HG03378 (cell line): Measurements from ENCODE around the gene BMPR1A.

Experiments
- ATAC-seq: cut with Tn5 transposase; IDR thresholded peaks from one replicate; pipeline ENCODE4 v1.9.1; 2021; ENCODE audit warnings: mild to moderate bottlenecking, moderate library complexity; ENCODE audit not compliant: unreplicated experiment

Gene BMPR1A

DNA sequence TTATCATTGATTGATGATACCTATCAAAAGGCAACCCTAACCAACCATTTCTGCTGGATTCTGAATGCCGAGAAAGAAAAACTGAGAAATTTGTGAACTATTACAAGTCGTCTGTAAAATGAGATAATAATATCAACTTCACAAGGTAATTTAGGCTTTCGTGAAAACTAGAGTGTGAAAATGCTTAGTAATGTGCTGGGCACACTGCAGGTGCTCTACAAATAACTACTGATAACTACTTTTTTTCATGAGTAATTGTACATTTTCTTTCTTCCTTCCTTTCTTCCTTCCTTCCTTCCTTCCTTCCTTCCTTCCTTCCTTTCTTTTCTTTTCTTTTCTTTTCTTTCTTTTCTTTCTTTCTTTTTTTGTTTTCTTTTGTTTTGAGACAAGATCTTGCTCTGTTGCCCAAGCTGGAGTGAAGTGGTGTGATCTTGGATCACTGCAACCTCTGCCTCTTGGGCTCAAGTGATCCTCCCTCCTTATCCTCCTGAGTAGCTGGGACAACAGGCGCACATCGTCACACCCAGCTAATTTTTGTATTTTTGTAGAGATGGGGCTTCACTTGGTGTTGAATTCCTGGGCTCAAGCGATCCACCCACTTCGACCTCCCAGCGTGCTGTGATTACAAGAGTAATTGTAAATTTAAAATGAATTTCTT is 42.9 kb downstream of the BMPR1A start:
- no peak for ATAC-seq

DNA sequence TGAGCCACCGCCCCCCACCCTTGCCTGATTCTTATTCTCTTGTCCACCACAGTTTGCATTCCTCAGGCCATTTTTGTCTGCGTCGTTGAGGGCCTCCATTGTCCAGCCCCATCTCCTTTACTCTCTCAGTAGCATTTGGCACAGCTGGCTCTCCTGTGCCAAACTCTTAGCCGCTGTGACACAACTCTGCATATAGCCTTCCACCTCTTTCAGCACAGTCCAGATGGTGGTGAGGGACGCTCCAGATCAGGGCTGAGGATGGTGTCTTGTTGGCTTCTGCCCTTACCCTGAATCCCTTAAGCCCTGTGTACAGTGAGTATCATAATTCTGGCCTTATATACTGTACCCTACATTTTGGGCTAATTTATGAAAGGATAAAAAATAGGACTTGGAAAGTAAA is 45.6 kb downstream of the BMPR1A start:
- ATAC-seq: no peak

DNA sequence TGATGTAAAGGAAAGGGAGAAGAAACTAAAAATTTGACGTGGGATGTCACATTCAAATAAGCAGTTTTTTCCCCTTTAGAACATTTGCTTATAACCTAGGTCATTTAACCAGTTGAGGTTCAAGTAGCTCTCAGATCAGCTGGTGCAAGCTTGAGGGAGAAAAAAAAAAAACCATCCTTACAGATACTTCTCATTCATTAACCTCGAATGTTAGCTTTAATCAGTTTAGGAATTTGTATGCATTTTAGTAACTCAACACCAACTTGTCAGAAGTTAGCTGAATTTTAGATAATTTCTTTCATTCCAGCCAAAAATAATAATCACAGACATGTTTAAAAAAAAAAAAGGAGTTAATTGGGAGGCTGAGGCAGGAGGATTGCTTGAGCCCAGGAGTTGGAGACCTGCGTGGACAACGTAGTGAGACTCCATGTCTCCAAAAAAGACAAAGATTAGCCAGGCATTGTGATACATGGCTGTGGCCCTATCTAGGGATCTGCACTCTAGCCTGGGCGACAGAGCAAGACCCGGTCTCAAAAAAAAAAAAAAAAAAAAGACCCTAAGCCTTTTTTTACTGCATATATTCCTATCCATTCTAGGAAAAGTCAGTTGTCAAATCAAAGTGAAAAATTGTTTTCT is 46.2 kb downstream of the BMPR1A start:
- ATAC-seq: no peak

DNA sequence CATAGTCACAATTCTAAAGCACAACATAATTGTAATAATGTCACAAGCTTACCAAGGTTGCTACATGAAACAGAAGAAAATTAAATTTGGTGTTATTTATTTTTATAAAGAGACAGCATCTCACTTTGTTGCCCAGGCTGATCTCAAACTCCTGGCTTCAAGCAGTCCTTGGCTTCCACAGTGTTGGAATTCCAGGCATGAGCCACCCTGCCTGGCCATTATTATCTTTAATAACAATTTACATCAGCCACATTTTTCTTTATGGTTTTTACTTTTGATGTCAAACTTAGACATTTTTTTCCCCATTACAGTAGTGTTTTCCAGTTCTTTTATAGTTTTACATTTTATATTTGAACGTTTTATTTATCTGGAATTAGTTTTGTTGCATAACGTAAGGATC is 46.7 kb downstream of the BMPR1A start:
- no peak for ATAC-seq

DNA sequence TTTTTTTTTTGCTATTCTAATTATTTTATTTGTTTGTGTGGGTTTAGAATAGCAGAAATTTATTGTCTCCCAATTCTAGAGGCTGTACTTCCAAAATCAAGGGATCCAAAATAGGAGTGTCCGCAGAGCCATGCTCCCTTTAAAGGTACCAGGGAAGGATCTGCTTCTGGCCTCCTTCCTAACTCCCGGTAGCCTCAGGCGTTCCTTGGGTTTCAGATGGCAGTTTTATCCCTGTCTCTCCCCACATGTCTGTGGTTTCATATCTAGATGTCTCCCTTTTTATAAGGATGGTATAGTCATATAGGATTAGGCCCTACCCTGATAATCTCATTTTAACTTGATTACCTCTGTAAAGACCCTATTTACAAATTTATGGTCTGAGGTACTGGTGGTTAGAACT is 48.4 kb downstream of the BMPR1A start:
- no peak for ATAC-seq

DNA sequence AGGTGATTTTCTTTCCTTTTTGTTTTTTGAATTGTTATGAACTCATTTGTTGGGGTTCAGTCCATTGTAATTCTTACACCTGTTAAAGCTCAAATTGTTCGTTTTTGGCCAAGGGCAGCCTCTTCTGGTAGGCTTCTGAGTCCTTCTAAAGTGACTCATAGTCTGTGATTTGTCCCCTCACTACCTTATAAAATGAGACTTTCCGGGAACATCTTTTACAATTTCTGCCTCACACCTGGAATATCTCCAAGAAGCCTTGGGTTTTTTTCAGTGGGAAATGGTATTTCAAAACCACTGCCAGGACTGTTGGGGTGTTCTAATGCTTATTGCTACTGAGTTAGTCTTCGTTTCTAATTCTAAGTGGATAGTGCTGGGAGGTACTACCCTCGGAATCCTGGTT is 56.7 kb downstream of the BMPR1A start:
- no peak for ATAC-seq

DNA sequence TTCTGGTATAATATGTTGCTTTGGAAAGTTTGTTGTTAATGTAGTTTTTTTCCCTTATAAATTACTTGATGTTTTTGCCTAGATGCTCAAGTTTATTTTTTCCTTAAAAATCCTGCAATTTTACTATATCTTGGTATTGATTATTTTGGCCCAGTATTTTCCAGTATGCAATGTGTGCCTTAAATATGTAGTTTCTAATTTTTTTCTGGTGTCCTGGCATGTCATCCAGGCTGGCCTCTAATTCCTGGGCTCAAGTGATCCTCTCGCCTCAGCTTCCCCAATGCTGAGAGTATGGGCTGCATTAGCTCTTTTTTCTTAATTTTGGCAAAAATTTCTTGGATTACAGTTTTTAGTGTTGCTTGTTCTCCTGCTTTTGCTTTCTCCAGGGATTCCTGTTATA is 57.6 kb downstream of the BMPR1A start:
- ATAC-seq: no peak

DNA sequence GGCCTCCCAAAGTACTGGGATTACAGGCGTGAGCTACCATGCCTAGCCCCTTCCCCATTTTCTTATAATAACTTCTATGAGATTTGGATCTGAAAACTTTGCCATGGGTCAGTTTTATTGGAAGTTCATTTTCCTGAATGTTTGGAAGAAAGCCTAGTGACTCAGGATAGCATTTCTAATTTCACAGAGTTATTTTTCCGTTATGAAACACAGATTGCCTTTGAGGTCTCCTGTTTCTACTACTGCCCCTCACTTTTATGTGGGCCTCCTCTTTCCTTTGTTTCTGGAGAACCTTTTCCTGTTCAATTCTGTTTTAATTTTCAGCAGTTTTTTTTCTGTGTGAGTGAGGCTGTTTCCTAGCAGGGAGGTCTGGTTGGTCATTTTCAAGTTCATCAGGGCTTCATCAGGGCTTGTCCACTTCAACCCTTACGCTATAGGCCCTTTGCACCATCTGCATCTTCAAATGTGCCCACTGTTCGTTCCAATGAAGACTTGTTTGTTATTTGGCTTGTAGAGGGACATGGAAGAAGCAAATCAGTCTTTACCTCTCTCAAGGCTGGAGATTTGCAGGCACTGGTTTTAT is 58.7 kb downstream of the BMPR1A start:
- no peak for ATAC-seq

DNA sequence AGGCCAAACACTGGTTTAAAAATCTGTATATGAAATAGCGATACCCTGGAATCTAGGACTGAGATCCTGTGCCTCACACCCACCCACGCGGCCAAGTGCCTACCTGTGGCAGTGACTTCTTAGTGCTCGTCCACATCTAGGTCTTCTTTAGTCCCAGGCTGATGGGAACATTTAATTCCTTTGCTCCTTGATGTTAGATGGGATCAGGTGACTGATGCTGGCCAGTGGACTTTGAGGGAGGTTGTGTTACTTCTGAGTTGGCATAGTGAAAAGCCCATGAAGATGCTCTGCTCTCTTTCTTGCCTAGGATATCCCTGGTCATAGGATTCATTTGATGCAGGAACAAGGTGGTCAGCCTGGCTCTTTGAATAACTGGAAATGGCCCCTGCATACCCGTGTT is 59.2 kb downstream of the BMPR1A start:
- ATAC-seq: no peak

DNA sequence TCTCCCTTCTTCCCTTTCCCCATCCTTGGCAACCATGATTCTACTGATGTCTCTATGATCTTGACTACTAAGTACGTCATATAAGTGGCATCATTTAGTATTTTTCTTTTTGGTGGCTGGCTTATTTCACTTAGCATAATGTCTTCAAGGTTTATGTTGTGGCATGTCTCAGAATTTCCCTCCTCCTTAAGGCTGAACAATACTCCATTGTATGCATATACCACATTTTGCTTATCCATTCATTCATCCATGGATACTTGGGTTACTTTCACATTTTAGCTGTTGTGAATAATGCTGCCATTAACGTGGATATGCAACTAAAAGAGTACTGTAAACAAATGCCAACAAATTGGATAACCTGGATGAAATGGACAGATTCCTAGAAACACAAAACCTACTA is 60.8 kb downstream of the BMPR1A start:
- ATAC-seq: no peak

DNA sequence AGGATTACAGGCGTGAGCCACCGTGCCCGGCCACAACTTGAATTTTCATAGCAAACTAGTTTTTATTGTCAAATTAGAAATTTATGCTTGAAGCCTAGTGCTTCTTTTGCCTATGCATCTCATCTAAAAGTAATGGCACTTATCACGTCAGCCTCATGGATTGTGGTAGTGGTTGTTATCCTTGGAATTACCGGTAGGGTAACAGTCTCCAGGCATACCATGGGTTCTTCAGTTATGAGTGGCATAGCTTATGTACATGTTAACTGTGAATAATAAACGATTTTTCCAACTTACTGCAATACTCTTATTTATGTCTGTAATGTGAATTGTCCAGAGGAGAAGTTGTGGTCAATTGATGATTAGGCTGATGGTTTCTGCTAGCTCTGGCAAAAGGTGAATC is 63.1 kb downstream of the BMPR1A start:
- no peak for ATAC-seq

DNA sequence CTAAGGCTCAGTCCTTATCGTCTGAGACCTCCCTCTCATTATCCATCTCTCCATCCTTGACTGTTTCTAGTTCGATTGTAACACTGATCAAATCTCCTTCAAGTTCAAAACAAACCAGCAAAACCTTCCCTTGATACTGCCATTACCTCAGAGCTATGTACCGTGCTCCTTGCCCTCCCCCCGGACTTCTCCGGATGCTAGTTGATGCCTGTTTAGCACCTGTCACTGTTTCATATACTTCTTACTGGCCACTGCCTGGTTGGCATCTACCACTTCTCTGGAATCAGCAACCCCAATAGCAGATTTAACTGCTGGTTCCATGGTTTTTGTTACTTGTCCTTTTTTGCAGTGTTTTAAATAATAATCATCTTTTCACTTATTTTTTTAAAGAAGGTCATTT is 64.1 kb downstream of the BMPR1A start:
- no peak for ATAC-seq

DNA sequence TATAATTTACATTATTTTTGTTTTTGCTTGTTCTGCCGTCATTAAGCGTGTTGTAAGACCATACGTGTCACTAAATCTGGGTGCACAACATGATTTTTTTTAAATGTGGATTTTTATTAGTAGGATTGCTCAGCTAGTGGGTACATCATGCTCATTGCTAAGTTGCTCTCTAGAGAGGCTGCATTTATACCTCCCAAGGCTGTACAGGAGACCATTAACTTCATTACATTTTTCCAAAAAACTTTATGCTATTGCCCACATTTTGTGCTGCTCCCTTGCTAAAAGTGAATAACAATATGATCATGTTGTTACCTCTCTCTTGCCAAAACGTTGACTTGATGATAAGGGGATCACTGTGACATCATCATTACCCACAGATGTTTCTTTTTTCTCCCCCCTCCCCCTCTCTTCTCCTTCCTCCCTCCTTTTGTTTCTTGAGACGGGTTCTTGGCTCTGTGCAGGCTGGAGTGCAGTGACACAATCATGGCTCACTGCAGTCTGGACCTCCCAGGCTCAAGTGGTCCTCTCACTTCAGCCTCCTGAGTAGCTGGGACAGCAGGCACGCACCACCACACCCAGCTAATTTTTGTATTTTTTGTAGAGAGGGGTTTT is 65.1 kb downstream of the BMPR1A start:
- ATAC-seq: no peak

DNA sequence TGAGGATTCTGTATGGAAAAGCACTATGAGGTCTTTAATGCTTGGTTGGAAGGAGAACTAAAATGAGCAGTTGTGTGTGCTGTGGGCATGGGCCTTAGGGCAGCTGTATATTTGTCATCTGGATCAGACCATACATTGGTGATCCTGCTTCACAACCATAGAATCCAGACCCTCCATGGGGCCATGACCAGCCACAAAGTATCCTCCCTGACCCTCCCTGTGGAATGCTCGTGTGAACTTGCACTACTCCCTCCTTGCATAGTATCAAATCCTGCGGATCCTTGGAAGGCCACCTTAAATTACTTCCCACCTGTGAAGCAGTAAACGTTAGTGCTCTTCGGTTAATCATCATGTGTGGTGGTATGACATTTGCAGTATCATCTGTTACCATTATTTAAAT is 67.1 kb downstream of the BMPR1A start:
- no peak for ATAC-seq

DNA sequence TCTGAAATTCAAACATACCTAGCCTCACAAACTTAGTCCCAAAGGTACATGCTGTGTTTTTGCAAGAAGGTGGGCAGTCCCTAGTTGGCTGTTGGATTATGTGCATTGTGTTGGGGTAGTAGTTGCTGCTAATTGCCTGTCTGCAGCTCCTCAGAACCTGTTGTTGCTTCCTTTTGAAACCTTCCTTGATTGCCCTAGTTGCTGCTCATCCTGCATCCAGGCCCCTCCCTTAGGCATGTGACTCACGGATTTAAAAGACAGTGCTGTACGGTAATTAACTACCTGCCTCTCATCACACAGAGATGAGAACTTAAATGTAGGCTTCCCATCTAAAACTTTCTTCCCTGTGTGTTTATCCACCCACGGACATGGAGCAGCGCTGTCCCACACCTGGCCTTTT is 67.7 kb downstream of the BMPR1A start:
- no peak for ATAC-seq

DNA sequence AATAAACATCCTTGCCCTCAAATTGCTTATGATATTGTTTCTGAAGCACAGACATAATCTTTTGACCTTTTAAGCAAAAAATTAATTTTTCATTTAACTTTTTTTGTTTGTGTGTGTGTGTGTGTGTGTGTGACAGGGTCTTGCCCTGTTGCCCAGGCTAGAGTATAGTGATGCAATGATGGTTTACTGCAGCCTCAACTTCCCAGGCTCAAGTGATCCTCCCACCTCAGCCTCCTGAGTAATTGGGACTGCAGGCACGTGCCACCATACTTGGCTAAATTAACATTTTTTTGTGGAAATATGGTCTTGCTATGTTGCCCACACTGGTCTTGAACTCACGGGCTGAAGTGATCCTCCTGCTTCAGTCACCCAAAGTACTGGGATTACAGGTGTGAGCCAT is 68.9 kb downstream of the BMPR1A start:
- no peak for ATAC-seq

DNA sequence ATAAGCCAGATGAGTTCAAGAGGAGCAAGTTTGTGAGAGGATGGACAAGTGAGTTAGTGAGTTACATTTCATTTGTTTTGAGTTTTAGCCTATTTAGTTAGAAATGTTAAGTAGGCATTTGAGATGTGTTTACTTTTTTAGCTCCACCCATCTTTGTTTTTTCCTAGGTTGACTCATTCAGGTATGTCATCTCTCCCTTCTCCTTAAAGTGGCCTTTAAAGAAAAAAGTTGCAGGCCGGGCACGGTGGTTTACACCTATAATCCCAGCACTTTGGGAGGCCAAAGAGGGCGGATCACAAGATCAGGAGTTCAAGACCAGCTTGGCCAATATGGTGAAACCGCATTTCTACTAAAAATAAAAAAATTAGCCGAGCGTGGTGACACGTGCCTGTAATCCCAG is 71.2 kb downstream of the BMPR1A start:
- no peak for ATAC-seq

DNA sequence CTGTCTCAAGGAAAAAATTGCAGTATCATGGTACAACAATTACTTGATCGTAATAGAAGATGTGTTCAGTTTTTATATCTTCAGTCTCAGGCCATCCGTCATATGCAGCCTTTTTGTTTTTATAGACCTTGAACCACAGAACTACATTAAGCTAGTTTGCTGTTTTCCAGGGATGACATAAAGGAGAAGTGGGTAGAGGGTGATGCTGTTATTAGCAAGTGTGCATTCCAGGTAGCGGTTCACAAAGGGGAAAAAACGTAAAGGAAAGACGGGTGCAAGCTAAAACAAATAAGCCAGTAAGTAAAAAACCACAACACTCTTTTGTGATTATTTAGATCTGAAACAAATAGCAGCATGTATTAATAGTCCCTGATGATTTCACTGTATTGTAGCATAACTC is 71.7 kb downstream of the BMPR1A start:
- ATAC-seq: no peak

DNA sequence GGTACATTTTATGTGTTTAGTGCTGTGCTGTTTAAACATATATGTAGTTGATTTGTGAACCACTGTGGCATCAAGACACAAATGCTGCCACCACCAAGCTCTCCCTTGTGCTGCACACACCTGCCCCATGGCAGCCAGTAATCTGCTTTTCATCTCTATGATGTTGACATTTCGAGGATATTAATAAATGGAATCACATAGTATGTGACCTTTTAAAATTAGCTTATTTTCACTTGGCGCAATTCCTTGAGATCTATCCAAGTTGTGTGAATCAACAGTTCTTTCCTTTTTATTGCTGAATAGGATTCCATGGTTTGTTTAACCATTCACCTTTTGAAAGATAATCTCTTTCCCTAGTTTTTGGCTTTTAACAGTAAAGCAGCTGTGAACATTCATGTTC is 73.1 kb downstream of the BMPR1A start:
- ATAC-seq: no peak

DNA sequence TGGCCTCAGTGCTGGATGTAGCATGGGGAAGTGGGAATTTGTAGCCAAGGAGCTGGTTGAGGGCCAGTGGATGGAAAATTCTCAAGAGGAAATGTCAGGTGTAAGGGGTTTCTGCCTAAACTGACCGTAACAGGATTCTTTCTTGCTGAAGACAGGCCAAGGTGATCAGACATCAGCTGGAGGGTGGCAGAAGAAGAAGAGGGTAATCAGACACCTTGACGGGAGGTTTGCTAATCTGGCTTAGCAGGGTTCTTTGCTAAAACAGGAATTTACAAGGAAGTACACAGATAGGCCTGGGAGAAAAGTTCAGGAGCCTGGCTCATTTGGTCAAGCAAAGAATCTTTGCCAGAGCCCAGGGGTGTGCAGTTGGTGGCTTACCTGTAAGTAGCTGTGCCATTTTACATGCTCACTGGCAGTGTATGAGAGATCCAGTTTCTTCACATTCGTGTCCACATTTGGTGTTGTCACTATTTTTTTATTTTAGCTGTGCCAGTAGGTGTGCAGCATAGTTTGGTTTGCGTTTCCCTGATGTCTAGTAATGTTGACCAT is 73.7 kb downstream of the BMPR1A start:
- ATAC-seq: no peak

DNA sequence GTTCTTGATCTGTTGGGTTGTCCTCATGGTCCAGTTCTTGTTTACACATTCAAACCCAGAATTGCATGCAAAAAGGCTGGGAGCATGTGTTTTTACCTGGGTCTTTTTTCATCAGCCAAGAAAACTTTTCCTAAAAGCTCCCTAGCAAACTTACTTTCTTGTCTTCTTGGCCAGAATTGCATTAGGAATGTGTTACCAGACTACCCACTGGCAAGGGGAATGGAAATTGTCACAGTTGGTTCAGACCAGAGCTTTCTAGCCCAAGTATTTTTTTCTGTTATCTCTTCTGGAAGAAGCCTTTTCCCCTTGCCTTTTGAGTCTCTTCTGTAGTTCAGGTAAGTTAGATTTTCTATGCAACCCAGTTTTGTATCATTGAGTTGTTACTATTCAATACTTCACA is 77.5 kb downstream of the BMPR1A start:
- ATAC-seq: no peak

DNA sequence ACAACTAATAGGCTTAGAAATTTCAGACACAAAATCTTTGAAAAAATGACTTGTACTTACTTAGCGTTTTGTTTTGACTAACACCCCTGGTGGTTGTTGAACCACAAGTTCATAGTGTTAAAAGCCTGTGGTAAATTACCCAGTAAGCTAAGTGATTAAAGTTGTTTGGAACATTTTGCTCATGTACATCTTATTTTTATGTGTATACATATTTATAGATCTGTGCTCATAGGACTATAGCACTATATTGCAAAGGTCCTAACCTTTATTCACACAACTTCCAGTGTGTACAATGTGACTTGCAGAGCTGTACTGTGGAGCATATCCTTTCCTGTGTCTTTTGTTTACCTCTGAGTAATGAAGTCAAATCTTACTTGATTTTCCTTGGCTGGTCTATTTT is 79.6 kb downstream of the BMPR1A start:
- no peak for ATAC-seq
